ENCODE data around the gene TNFAIP8L1.

DNA sequence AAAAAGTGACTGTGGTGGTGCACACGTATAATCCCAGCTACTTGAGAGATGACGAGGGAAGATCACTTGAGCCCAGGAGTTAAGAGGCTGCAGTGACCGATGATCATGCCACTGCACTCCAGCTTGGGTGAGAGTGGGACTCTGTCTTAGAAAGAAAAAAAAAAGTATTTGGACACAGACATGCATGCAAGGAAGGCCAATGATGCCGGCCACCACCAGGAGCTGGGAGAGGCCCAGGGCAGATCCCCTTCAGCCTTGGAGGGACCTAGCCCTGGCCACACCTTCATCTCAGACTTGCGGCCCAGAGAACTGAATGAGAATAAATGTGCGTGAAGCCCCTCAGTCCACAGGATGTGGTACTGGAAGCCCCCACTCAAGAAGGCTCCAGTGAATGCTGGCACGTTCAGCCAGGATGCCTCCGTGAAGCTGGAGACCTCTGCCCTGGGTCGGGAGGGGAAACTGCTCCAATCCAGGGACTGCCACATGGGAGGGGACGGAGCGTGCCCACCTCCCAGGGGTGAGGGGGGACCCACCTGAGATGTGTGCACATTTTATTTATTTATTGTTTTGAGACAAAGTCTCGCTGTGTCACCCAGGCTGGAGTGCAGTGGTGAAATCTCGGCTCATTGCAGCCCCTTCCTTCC, 14.6 kb downstream of the TNFAIP8L1 start:
- TF ChIP-seq POLR2AphosphoS5 (IDR thresholded peaks at IDR 0.05) (no peak), EP300 (IDR thresholded peaks at IDR 0.05) (no peak), POLR2A (IDR thresholded peaks at IDR 0.05) (no peak)
- TF ChIP-seq, protein P1, sequence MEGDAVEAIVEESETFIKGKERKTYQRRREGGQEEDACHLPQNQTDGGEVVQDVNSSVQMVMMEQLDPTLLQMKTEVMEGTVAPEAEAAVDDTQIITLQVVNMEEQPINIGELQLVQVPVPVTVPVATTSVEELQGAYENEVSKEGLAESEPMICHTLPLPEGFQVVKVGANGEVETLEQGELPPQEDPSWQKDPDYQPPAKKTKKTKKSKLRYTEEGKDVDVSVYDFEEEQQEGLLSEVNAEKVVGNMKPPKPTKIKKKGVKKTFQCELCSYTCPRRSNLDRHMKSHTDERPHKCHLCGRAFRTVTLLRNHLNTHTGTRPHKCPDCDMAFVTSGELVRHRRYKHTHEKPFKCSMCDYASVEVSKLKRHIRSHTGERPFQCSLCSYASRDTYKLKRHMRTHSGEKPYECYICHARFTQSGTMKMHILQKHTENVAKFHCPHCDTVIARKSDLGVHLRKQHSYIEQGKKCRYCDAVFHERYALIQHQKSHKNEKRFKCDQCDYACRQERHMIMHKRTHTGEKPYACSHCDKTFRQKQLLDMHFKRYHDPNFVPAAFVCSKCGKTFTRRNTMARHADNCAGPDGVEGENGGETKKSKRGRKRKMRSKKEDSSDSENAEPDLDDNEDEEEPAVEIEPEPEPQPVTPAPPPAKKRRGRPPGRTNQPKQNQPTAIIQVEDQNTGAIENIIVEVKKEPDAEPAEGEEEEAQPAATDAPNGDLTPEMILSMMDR (IDR thresholded peaks at IDR 0.05) = no peak
